Midbrain (tissue), 1 donor: ENCODE data around the gene TMEM144.
"Not testable (repeated sequence)": the region's sequence is repeated elsewhere in the genome, so short reads cannot be mapped to it uniquely, and the experiment has no call there.

ENCODE experiments used
- DNase-seq: peaks from one replicate; lab custom pipeline; 2025; lab: John Stamatoyannopoulos, UW

TMEM144 gene

DNA sequence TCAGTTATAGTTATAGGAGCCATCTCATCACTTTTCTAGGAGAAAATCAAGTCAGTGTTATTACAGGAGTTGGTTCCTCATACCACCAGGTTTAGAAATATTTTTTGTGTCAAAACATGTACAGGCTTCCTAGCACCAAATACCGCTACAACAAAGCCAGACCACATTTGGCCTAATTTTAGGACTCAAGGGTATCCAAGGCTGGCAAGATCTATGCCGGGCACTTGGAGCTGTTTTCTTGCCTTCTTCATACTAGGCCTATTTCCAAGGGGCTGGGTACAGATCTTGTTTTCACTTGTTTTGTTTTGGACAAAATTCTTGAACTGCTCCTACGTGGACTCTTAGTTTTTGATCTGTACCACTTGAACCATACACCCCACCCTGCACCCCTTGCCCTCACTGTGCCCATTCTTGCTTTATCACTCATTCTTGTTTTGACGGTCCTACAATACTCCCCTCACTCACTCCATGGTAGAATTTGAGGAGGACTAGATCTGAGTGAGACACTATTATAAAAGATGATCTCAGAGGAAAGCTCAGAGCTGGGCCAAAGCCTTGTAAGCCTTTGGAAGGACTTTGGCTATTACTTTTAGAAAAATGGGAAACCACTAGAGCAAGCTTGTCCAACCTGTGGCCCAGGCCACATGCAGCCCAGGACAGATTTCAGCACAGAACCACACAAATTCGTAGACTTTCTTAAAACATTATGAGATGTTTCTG, 17.7 kb upstream of the TMEM144 start:
- DNase-seq: no peak

DNA sequence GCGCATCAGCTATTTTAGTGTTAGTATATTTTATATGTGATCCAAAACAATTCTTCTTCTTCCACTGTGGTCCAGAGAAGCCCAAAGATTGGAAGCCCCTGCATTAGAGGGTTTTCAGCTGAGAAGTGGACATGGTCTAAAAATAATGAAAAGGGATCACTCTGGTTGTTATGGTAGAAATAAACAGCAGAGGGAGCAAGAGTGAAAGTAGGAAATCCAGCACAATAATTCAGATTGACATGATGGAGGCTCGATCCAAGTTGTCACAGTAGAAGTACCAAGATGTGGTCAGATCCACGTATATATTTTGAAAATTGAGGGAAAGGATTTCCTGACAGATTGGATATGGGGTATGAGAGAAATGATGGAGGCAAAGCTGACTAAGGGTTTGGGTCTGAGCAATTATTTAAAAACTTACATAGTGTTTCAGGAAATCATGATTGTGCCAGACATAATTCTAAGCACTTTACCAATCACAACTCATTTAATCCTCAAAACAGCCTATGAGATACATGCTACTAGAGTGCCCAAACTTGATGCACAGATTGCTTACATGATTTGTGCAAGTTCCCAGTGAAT, 17.0 kb upstream of the TMEM144 start:
- peak; percentile 85 for DNase-seq

DNA sequence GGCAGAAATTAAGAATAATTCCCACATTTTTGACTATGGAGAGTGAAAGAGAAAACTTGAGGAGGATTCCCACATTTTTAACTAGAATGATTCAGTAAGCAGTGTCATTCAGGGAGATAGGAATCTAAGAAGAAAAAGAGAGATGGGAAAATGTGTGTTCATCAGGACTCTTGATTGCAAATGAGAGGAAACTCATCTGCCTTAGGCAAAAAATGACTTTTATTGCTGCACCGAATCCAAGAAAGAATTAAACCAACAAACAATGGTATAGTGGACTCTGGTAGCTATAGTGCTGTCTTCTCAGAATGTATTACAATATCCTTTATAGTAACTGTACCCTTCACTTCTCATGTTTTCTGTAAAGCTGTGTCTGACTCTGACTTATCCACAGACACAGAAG, 15.0 kb upstream of the TMEM144 start:
- no peak for DNase-seq

DNA sequence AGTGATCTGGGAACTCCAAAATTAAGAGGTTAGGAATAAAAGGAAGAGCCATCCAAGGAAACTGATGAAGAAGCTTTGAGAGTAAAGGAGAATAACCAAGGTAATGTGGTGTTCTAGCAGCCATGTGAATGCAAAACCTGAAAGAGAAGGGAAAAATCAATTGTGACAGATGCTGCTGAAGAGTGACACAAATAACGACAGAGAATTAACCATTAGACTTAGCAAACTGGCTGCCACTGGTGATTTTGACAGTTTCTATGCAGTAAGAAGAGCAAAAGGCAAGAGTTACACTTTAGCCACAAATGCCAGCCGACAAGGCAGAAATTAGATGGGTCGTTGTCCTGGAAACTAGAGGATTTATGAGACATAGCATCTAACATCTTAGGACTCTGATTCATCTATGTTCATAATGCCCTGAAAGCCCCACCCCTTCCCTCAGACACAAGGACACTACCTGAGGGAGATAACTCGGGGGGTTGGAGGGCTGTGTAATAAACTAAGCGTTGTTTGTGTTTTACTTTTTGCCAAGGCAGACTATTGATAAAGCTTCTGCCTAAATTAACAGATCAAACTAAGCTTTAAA, 13.0 kb upstream of the TMEM144 start:
- no peak for DNase-seq

DNA sequence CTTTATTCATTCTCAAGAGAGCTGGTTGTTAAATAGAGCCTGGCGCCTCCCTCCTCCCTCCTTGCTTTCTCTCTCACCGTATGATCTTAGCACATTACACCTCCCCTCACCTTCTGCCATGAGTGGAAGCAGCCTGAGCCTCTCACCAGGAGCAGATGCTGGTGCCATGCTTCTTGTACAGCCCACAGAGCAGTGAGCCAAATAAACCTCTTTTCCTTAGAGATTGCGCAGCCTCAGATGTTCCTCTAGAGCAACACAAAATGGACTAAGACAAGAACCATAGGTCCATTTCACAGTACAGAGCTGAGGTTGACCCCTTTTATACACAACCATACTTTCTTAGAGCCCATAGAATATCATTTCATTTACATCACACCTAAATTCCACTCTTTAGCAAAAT, 10.1 kb upstream of the TMEM144 start:
- DNase-seq: no peak

DNA sequence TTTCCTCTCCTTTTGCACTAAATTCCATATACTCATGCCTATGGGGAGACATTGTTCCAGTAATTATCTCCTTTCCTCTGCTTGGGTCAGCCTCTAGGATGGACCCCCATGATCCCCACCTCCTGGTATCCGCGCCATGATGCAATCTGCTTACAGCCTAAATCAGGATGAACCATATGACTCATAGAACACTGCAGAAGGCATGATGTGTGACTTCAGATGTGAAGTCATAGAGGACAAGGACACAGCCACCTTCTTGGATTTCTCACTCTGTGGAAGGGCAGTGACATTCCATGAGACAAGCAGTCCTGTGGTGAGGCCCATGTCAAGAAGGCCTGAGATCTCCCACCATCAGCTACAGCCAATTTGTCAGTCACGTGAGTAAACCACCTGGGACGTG, 9.0 kb upstream of the TMEM144 start:
- no peak for DNase-seq

DNA sequence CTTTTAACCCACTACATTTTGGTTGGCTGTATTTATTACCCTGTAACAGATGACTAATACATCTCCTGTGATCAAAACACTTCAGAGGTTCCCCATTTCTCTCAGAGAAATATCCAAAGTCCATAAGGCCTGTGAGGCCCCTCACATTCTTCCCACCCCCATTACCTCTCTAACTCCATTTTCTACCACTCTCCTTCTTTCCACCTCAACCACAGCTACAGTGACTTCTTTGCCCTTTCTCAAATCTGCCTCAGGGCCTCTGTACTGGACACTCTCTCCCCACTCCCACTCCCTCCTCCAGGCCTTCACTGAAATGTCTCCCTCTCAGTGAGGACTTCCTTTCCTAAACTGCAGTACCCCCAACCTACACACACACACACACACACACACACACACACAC, 8.4 kb upstream of the TMEM144 start:
- no peak for DNase-seq

DNA sequence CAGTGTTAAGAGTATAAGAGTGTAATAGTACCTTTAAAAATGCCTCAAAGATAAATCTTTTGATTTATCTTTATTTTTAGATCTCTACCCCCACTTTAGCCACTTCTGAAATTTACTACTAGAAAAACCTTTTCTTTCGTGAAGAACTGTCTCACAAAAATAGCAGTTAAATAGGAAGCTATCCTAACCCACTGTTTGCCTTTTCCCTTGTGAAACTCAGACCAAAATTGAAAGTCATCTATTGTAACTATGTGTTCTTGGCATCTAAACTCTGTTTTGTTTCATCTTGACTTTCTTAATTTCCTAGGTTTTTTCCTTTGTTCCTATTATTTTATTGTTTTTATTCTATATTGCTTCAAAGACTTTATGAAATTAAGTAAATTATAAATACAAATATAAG, 7.8 kb upstream of the TMEM144 start:
- no peak for DNase-seq

DNA sequence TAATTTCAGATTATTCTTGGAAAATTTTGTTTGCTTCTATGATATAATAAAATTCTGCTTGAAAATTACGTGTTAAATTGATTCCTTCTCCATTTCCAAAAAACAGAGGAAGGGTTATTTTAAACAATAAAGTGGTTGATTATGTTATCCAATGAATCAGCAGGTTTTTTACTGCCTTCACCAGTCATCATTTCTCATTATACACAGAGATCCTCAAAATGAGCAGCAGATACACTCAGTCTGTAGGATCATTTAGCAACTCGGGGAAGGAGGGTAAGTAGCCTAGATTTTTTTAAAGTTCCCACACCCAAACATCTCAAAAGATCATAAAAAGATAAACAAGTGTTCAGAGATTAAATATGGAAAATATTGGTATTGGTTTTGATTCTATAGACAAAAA, 6.8 kb upstream of the TMEM144 start:
- DNase-seq: no peak

DNA sequence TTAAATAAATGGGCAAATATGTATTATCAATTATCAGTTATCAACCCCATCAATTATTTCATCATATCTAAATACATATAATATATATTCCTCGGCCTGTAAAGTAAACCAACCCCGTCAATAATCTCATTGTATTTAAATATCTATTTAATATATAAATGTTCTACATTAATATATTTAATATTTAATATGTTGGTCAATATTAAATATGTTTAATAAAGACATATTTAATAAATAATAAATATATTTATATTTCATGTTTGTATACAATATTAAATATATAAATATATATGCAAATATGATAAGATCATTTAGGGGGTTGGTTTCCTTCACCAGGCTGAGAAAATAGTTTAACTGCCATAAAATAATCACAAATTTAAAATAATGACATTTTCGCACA, 6.4 kb upstream of the TMEM144 start:
- no peak for DNase-seq

DNA sequence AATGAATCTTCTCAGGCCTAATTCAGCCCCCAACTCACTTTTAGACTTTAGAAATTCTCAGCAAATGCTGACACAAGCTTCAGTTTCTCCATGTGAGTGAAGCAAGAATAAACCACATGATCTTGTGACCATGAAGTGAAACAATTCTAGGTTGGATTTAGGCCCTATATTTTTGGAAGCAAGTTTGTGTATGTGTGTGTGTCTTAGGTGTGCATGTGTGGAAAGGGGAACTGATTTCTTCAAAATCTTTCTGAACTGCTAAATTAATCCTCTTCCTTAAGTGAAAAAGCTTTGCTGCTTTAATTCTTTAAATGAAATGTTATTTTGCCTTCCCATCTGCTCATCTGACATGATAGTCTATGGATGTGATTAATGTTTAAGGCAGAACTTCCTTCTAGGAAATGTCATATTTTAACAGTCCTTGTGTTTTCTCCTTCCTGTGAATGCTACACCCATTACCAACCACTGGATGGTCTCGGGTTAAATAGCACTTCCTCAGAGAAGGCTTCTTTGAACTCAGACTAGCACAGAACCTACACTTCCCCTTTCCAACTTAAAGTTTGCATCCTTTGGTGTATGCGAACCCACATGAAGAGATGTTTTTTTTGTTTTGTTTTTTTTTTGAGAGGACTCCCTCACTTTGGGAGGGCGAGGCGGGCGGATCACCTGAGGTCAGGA, 1.2 kb upstream of the TMEM144 start:
- DNase-seq: no peak

DNA sequence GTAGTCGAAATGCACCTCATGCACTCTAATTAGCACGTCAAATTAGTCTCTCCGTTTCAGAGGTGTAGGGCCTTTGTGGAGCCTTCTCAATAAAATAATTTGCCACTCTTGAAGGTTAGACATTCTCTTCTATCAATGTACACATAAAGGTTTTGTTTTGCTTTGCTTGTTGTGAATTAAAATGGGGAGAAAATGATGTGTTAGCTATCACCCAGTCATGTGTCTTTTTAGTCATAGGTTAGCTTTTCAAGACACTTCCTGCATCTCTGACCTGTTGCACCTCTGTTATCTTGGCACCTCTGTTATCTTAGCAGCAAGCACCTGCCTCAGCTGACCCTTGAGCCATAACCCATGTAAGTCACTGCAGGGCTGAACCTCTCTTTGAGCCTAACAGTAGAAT, 936 bp downstream of the TMEM144 start:
- no peak for DNase-seq

DNA sequence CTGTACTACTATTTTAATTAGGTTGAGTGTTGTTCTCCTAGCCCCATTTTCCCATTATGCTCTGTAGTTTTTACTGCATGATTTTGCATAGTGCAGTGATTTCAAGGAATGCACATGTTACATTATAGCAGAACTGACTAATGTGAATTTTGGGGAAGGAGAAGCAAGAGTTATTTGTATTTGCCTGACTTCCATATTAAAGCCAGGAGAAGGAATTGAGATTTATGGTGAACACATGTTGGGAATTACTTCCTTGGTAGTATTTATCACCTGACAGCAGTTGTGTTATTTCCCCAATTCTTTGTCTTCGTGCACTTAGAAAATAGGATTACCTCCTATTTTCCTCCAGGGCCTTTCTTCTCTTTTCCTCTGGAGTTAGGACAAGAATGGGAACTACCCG, 3.2 kb downstream of the TMEM144 start:
- no peak for DNase-seq

DNA sequence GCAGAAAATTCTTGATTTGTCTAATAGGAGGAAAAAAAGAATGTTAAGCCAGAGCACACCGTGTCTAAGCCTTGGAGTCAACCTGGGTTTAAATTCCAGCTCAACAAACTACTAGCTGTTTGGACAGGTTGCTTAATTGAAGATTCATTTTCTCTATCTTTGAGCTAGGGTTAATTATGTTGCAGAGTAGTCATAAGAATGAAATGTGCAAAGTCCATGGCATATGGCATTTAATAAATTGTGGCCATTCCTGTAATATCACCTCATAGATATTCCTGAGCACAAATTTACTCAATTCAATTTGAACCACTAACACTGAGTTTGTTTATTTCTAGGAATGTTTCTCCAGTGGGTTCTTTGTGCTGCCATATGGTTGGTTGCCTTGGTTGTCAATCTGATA, 4.6 kb downstream of the TMEM144 start:
- no peak for DNase-seq

DNA sequence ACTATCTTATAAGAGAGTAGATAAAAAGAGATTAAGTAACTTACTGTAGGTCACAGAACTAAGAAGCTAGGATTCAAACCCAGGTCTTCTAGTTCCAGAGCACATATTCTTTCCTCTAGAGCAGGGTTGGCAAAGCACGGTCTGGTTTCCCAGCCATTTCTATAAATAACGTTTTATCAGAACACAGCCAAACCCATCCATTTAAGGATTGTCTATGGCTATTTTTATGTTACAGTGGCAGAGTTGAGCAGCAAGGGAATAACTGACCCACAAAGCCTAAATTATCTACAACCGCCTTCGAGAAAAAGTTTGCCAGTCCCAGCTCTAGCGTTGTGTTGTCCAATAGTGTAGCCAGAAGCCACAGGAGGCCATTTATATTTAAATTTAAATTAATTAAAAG, 7.5 kb downstream of the TMEM144 start:
- no peak for DNase-seq

DNA sequence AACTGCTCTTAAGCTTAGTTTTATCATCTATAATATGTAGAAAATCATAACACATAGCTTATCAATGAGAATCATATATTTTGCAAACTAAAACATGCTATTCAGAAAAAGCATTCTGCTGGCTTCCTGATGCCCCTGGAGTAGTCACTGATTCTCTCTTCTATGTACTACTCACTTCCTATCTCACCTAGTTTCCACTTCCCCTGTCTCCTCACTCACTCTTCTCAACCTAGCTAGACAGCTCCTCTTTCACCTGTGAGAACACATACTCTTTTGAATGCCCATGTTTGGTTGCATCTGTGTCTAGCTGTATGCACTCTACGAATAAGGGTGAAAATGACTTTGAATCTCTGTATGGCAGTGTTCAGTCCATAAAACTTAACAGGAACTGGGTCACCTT, 9.3 kb downstream of the TMEM144 start:
- DNase-seq: no peak

DNA sequence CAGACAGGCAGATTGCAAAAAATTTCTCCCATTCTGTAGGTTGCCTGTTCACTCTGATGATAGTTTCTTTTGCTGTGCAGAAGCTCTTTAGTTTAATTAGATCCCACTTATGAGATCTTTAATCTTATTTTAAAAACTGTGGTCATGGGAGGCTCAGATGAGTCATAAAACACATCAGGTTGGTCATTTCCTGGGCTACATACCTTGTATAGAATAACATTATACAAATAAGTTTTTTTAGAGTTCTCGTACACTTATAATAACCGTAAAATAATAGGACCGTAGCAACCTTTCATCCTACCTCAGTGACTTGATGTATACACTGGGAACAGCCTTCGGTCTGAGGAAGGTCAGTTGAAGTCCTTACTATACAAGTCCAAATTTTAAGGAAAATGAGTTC, 14.0 kb downstream of the TMEM144 start:
- not testable (repeated sequence) for DNase-seq

DNA sequence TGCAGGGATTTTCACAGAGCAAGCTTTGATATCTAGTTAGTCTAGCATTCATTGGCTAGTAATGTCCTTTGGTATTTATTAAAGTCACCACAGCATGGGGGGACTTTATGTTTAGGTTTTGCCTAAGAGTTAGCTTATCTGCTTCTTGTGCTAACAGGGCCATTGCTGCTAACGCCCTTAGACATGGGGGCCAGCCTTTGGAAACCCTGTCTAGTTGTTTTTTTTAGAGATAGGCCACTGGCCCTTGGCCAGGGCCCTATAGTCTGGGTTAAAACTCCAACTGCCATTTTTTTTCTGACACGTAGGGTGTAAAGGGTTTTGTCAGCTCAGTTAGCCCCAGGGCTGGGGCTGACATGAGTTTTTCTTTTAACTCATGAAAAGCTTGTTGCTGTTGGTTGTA, 14.7 kb downstream of the TMEM144 start:
- DNase-seq: not testable (repeated sequence)

DNA sequence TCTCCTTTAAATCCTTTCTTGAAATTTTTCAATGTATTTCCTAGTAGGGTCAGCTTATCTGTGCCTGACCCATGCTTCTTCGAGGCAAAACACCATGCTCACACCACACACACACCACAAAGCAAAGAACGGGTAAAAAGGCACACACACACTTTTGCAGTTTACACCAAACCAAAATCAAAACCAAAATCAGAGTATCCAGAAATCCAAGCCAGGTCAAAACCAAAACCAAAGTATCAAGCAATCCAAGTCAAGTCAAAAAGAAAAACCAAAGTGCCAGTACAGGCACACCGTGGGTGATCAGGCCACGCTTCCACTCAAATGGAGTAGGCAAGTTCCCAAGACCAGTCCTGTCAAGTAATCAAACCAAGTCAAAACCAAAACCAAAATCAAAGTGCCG, 17.6 kb downstream of the TMEM144 start:
- DNase-seq: not testable (repeated sequence)

DNA sequence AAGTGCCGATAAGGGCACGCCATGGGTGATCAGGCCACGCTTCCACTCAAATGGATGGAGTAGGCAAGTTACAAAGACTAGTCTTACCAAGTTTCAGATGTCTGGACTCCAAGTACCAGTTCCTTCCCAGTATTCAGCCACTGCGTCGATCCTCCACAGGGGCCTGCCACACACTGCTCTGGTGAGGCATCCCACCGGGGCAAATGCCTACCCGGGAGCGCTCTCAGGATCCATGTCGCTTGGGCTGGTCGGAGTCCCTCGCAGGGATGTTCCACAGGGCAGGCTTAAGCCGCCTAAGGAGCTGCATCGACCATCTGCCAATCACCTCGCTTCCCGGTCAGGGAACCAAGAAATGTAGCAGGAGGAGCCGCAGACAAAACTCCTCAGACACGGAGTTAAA, 18.1 kb downstream of the TMEM144 start:
- not testable (repeated sequence) for DNase-seq

DNA sequence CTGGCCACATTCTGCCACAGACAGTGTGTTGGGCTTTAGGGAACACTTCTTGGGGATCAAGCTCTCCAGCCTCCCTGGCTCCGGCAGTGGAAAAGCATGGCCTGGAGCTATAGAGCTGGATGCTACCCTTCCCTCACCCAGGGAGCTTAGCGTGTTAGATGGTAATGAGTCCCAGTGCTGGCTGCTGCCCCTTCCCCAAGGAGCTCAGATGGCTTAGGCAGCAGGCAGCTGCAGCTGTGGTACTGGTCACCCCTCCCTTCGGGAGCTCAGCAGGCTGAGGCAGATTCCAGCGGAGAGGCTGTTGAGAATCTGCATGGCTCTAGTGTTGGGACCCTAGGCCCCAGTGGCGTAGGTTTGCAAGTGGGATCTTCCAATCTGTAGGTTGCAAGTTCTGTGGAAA, 19.5 kb downstream of the TMEM144 start:
- DNase-seq: peak; percentile 73

DNA sequence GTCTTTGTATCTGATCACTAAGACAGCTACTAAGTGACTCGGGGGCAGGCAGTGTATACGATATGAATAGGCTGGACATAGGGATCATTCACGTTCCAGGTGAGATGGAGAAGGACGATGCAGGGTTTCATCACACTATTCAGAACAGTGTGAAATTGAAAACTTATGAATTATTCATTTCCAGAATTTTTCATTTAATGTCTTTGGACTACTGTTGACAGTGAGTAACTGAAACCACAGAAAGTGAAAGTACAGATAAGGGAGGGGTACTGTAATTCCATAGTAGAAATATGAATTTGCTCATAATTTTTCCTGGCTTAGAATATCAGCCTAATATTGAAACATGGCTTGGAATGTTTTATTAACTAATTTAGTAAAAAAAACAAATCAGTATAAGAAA, 24.4 kb downstream of the TMEM144 start:
- DNase-seq: no peak
